Activated T-cell treated with anti-CD3 and anti-CD28 coated beads for 4 hours (primary cell): ENCODE measurements around the gene SGCA.

Source experiments
- DNase-seq: peaks from one replicate; pipeline ENCODE4 v3.0.0-alpha.2; 2020

The SGCA gene

DNA sequence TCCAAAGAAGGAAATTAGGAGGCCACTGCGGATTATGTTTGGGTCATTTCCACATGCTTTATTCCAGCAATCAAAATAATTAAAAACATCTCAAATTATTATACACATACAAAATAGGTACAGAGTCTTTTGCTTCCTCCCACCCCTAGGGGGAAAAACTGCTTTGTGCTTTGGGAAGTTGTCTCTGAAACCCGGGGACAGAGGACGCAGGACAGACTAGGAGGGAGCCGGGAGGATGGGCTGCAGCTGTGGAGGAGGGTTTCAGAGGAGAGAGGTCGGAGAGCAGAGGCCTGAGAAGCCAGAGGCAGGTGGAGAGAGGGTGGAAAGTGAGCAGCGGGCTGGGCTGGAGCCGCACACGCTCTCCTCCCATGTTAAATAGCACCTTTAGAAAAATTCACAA, 18.3 kb downstream of the SGCA start:
- DNase-seq = no peak

DNA sequence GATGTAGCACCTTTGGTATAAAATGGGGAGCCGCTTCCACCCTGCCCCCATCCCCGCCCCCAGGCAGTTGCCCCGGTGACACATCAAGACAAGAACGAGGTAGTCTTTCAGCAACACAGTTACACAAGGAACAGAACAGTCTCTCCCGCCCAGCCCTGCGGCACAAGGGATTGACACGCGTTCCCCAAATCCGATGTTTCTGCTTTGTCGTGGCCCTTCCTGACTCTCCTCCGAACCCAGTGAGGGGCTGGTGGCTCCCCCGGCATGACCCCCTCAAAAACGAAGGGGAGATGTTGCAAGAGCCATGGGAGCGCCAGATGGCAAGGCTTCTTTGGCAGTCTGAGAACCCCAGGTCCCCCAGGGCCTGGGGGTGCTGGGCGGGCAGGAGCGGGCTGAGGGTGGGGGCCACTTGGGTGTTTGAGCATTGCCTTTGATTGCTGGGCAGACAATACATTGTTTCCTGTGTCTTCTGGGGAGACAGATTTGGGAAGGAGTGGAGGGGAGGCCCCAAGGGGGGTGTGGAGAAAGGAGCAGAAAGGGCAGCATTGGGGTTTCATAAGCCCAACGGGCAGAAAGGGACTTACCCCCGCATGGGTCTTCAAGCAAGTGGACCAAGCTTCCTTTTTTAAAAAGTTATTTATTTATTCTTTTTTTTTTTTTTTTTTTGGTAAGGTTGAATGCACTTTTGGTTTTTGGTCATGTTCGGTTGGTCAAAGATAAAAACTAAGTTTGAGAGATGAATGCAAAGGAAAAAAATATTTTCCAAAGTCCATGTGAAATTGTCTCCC, 19.0 kb downstream of the SGCA start:
- no peak for DNase-seq

DNA sequence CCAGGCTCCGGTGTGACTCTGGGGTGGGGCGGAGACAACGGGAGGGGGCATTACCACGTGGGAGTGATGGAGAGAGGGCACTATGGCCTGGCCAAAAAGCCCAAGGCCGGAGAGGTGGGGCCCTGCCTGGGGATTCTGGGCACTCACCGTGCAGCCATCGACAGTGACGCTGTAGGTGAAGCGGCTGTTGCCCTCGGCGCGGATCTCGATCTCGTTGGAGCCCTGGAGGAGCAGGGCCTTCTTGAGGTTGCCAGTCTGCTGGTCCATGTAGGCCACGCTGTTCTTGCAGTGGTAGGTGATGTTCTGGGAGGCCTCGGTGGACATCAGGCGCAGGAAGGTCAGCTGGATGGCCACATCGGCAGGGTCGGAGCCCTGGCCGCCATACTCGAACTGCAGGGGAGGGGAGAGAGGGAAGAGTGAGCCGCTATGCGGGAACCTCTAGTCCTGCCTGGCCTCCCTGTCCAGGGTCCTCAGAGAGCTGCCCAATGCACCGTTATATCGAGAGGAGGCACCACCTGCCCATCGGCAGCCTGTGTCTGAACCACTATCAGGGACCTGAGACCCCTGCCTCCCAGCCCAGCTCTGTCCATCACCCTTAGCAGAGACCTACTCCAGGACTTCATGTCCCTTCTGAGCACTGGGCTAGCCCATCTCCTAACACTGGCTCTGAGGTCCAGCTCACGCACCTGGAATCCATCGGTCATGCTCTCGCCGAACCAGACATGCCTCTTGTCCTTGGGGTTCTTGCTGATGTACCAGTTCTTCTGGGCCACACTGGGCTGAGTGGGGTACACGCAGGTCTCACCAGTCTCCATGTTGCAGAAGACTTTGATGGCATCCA, 20.0 kb downstream of the SGCA start:
- no peak for DNase-seq

DNA sequence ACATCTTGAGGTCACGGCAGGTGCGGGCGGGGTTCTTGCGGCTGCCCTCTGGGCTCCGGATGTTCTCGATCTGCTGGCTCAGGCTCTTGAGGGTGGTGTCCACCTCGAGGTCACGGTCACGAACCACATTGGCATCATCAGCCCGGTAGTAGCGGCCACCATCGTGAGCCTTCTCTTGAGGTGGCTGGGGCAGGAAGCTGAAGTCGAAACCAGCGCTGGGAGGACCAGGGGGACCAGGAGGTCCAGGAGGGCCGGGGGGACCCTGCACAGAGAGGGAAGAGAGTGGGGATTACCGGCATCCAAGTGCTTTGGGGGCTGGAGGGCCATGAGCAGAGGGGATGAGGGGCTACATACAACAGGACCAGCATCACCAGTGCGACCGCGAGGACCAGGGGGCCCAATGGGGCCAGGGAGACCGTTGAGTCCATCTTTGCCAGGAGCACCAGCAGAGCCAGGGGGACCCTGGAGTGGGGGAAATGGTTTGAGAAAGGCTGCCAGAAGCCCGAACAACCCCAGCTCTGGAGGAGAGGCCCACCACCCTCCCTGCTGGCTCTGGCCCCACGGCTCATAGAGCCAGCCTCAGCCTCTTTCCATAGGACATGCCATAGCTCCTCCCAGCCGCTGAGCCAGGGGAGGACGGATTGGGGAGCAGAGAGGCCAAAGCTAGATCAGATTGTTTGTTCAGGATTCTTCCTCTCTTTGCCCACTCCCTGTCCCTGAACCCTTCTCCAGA, 21.0 kb downstream of the SGCA start:
- no peak for DNase-seq

DNA sequence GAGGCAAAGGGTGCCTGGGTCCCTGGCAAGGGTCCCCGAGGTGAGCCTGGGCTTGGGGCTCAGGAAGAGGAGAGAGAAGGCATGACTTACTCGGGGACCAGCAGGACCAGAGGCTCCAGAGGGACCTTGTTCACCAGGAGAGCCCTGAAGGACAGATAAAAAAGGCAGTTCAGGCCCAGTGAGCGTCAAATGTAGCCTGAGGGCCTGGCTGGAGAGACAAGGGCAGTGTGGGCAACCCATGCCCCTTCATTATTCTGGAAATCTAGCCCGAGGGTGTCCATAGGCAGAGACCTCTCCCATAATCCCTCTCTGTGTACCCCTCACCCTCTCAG, 21.6 kb downstream of the SGCA start:
- DNase-seq = no peak

DNA sequence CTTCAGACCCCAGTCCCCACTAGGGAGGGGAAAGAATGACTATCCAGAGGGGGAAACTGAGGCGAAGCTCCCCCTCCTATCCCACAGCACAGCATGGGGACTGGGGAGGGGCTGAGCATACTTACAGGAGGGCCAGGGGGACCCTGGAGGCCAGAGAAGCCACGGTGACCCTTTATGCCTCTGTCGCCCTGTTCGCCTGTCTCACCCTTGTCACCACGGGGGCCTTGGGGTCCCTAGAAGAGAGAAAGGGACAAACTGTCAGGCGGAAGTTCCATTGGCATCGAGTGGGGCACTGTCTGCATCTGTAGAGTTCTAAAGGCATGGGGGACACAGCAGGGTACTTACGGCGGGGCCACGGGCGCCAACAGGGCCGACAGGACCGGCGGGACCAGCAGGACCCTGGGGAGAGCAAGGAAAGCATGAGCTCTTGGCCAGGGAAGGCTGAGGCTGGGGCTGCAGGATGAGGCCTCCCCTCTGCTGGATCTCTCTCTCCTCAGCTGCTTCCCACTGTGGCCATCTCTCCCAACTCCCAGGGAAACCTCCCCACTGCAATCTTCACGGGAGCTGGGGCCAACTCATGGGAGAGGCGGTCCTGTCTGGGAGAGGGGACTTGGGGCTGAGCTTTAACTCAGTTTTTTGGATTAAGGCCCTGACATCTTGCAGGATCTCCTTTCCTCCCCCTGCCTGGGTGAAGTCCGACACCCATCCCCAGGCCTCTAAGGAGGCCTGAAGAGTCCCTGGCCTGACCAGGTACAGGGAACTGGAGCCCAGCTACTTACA, 22.1 kb downstream of the SGCA start:
- DNase-seq = no peak

DNA sequence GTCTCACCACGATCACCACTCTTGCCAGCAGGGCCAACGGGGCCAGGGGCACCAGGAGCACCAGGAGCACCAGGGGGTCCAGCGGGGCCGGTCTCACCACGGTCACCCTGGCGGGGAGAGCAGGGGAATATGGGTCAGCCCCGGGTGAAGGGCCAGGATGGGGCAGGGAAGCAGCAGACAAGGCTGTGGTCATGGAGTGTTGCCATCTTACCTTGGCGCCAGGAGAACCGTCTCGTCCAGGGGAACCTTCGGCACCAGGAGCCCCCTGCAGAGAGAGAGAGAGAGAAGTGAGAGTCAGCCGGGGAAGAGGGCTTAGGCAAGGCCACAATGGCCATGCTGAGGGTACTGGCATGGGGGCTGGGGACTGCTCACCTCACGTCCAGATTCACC, 22.7 kb downstream of the SGCA start:
- DNase-seq = no peak

DNA sequence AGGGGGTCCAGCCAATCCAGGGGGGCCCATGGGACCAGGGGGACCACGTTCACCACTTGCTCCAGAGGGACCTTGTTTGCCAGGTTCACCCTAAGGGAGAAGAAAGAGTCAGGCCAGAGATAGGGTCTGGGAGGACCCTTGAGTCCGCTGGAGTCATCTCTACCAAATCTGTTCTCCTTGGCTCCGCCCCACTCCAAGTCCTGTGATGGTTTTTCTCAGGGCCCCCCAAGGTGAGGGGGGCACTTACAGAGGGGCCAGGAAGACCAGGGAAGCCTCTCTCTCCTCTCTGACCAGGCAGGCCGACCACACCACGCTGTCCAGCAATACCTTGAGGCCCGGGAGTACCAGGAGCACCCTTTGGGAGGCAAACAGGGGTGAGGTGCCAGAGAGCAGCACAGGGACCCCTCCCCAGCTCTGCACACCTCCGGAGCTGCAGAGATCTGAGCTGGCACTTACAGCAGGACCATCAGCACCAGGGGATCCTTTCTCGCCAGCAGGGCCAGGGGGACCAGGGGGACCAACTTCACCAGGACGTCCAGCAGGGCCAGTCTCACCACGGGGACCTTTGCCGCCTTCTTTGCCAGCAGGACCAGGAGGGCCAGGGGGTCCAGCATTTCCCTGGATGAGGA, 23.2 kb downstream of the SGCA start:
- no peak for DNase-seq

DNA sequence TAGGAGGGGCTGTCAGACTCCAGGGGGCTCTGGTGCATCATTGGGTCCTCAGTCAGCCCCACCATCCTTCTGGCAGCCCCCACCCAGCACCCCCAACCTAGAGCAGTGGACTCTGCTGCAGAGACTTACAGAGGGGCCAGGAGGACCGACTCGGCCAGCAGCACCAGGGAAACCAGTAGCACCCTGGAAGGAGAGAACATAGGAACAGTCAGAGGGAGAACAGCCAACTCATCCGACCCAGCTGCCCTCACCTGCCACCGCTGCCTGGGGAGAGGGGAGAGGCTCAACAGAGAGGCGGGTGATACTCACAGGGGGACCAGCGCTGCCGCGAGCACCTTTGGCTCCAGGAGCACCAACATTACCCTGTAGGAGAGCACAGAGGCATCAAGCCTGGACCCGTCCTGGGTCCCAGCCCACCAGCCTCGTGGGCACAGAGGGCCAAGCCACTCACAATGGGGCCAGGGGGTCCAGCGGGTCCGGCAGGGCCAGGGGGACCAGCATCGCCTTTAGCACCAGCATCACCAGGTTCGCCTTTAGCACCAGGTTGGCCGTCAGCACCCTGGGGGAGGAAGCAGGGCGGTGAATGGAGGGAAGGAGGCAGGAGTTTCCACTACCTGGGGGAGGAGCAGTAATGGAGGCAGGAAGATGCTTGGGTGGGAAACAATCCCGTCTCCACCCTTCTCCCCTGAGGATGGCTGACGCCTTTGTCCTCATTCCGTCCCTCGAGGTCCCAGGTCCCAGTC, 23.9 kb downstream of the SGCA start:
- no peak for DNase-seq

DNA sequence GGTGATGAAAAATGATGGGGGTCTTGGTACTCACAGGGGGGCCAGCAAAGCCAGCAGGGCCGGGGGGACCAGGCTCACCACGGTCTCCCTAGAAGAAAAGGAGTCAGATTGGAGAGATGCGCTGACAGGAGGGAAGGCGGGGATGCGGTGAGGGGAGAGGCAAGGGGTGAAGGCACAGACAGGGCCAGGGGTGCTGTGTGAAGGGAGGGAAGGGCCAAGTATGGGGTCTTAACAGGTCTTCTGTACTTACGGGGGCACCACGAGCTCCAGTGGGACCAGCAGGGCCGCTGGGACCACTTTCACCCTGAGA, 24.4 kb downstream of the SGCA start:
- no peak for DNase-seq

DNA sequence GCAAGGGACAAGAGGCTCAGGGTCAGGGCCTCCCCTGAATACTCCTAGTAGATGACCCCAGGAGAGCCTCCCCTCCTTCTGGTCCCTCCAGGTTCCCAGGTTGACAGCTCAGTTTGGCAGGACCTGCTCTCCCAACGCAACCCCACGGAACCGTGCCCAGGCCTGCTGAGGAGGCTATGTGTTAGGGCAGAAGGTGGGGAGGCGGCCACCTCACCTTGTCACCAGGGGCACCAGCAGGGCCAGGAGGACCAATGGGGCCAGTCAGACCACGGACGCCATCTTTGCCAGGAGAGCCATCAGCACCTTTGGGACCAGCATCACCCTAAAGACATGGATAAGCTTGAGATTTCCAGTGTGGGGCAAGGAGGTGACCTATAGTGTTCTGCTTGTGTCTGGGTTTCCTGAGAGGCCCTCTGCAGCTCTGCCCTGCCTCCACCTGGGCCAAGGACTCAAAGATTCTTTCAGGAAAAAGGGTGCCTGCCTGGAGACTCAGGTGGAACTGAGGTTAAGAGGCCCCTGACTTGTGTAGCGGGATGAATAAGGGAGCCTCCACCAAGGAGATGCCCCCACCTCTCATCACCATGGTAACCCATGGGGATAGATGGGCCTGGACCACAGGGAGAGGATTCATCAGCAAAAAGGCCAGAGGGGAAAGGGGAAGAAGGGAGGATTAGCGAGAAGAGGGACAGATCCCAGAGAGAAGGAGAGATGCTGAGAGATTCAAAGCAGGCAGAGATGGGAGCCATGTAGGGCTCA, 25.0 kb downstream of the SGCA start:
- DNase-seq = no peak

DNA sequence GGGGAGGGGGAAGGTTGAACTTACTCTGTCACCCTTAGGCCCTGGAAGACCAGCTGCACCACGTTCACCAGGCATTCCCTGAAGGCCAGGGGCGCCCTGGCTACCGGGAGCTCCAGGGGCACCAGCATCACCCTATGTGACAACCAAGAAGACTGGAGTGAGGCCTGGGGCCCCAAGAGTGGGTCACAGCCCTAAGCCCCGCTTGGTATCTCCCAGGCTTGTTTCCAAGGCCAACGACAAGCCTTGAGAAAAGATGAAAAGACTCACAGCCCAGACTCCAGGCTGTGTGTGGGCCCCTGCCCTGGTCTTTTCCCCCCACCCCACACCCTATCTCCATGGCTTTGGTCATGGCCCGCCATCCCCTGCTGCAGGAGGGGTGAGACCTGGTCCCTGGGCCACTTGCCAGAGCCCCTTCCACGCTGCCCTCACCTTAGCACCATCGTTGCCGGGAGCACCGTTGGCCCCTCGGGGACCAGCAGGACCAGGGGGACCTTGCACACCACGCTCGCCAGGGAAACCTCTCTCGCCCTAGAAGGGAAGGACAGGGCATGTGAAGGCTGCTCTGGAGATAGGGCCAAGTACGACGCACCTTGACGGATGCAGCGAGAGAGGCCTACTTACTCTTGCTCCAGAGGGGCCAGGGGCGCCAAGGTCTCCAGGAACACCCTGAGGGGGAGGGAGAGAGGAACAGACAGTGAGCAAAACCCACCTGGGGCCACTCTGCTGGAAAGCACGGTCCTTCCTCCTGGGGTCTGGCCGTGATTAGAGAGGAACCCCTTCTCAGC, 25.7 kb downstream of the SGCA start:
- no peak for DNase-seq

DNA sequence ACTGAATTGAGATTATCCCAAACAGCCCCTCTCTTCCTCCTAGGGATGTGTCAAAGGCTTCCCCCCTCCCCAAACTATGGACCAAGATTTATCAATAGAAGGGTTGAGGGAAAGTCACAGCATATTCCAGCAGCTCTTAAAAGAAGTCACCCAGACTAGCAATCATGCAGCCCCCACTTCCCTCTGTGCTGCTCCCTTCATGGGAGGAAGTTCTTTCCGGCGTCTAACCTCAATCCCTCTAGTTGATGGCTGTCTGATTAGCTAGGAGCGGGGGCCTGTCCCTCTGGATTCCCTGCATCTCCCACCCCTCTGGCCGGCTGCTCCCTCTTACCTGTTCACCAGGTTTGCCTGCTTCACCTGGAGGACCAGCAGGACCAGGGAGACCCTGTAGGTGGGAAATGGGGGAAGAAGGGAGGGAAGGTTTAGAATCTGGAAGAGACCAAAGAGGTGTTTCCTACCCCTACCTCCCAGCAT, 26.4 kb downstream of the SGCA start:
- no peak for DNase-seq

DNA sequence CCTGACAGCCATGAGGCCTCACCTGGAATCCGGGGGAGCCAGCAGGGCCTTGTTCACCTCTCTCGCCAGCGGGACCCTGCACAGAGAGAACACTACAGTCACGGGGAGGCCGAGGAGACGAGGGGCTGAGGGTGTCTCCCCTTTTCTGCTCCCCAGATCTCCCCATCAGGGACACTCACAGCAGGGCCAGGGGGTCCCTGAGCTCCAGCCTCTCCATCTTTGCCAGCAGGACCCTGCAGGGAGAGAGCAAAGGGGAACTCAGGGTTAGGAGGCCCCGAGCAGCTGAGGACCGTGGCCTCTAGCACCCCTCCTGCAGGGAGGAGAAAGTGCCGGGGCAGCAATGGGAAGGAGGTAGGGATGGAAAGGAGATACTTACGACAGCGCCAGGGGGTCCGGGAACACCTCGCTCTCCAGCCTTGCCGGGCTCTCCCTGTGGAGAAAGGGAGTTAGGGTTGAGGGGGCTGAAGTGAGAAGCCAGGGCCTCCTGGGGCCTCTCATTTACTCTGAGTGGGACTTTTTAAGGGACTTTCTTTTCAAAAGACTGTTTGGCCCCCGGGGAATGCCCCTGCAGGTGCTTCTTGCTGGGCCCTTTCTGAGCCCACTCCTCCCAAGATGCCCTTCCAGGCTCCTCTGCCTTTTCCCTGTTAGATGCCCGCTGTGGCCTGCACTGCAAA, 26.9 kb downstream of the SGCA start:
- DNase-seq = no peak

DNA sequence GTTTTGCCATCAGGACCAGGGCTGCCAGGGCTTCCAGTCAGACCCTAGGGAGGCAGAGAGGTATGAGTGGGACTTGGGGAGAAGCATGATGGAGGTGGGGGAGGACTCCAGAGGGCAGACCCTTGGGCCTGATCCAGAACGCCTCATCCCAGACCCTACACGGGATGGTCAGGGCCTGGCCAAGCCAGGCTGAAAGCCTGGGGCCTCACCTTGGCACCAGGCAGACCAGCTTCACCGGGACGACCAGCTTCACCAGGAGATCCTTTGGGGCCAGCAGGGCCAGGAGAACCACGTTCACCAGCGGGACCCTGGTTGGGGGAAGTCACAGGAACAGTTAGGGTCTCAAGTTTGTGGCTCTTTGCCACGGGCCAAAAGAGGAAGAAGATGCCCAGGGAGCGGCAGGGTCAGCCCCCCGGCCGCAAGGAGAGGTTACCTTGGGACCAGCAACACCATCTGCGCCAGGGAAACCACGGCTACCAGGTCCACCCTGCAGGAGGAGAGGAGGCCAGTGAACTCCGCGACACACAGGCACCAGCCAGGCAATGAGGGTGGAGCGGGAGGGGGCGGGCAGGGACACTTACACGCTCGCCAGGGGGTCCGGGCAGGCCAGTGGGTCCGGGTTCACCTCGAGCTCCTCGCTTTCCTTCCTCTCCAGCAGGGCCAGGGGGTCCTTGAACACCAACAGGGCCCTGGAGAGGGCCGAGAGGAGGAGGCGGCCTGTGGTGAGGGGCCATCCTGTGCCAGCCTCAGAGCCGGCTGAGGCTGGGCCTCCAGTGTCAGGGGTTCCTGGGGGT, 28.5 kb downstream of the SGCA start:
- no peak for DNase-seq

DNA sequence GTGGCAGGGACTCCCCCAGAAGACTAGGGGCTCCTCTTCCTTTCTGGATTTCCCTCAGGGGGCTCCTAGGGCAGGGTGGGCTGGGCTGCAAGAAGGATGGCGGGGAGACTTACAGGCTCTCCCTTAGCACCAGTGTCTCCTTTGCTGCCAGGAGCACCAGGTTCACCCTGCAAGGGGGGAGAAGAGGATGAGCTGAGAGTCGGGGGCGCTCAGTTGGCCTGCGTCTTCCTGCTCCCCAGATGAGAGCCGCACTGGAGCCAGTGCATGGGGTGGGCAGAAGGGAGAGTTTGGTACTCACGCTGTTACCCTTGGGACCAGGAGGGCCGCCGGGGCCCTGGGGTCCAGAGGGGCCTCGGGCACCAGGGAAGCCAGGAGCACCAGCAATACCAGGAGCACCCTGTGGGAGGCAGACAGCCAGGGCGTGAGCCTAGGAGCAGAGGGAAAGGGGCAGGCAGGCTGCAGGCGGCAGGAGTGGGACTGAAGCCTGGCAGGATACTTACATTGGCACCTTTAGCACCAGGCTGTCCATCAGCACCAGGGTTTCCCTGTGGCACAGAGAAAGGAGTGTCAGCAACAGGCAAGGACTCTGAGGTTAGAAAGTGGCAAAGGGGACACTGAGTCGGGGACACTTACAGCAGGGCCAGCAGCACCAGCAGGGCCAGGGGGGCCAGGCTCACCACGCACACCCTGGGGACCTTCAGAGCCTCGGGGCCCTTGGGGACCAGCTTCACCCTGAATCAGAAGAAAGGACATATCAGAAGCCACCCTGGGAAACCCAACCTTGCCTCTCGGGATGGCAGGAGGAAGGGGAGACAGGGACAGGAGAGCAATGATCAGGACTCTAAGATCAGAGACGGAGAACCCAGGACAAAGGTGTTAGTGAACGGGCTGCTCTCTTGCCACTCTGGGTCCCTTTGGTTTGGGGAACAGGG, 29.4 kb downstream of the SGCA start:
- no peak for DNase-seq

DNA sequence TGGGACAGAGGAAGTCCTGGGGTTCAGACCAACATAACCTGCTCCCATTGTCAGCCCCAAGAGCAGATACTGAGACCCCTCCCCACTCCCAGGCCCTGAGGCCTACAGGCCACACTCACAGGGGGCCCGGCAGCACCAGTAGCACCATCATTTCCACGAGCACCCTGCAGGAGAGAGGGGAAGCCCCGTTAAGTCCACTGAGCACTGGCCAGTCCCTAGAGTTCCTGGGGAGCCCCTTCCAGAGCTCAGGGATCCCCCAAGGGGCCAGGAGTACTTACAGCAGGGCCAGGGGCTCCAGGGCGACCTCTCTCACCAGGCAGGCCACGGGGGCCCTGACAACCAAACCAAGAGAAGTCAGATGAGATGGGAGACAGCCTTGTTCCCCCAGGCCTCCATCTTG, 30.2 kb downstream of the SGCA start:
- DNase-seq = no peak

DNA sequence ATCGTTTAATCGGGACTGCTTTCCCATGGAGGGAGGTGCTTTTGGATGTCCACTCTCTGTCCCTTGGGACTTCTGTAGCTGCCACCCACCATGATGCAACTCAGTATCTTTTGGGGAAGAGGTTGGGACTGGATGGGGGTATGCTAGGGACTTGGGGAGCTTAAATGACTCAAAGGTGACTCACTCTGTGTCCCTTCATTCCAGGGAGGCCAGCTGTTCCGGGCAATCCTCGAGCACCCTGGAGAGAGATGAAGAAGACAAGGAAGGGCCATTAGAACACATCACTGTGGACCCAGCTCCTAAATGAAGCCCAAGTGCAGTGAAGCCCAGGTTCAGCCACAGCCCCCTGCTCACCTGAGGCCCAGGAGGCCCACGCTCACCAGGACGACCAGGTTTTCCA, 31.0 kb downstream of the SGCA start:
- no peak for DNase-seq
